GM23248 (cell line): ENCODE data around the gene ZNF548. TPM values are rescaled to one million over a fixed set of nuclear protein-coding genes. Genes with fewer than 3 reads are reported as not detected.
A peak's percentile ranks its signal among the peaks of the same experiment; 100 is the strongest.

Experiments used
- DNase-seq: peaks from one replicate; pipeline ENCODE4 v3.0.0-alpha.2; 2015
- H2AFZ ChIP-seq: fragments of 200-600 bp; sonication (generic); 2 replicates; pipeline ENCODE4 v1.6.1; 2016; ENCODE audit warnings: antibody characterized with exemption
- H3F3A ChIP-seq: fragments of 200-600 bp; sonication (generic); 2 replicates; pipeline ENCODE4 v1.6.1; 2016; ENCODE audit warnings: mild to moderate bottlenecking, antibody characterized with exemption, mixed run types; ENCODE audit not compliant: insufficient read depth
- H3K27ac ChIP-seq: fragments of 200-600 bp; sonication (generic); 2 replicates; pipeline ENCODE4 v1.5.1; 2016; ENCODE audit warnings: mild to moderate bottlenecking
- H3K27me3 ChIP-seq: fragments of 200-600 bp; sonication (generic); replicated peaks from 2 replicates; pipeline ENCODE4 v1.6.1; 2016; ENCODE audit warnings: mild to moderate bottlenecking; ENCODE audit not compliant: insufficient read depth
- H3K36me3 ChIP-seq: fragments of 200-600 bp; sonication (generic); 2 replicates; pipeline ENCODE4 v1.6.1; 2016; ENCODE audit warnings: low read depth, mild to moderate bottlenecking
- H3K4me1 ChIP-seq: fragments of 200-600 bp; sonication (generic); 2 replicates; pipeline ENCODE4 v1.6.1; 2016; ENCODE audit warnings: mild to moderate bottlenecking; ENCODE audit not compliant: insufficient read depth
- H3K4me2 ChIP-seq: fragments of 200-600 bp; sonication (generic); one replicate; pipeline ENCODE4 v1.6.1; 2016; ENCODE audit warnings: mild to moderate bottlenecking; ENCODE audit not compliant: unreplicated experiment
- H3K4me3 ChIP-seq: fragments of 200-600 bp; sonication (generic); 2 replicates; pipeline ENCODE4 v1.5.1; 2016; ENCODE audit warnings: mild to moderate bottlenecking
- H3K79me2 ChIP-seq: fragments of 200-600 bp; sonication (generic); 2 replicates; pipeline ENCODE4 v1.6.1; 2016; ENCODE audit warnings: mild to moderate bottlenecking; ENCODE audit not compliant: insufficient read depth
- H3K9ac ChIP-seq: fragments of 200-600 bp; sonication (generic); 2 replicates; pipeline ENCODE4 v1.6.1; 2016; ENCODE audit warnings: mild to moderate bottlenecking
- H3K9me2 ChIP-seq: fragments of 200-600 bp; sonication (generic); 2 replicates; pipeline ENCODE4 v1.6.1; 2016; ENCODE audit warnings: mixed run types, mild to moderate bottlenecking, moderate library complexity; ENCODE audit not compliant: insufficient read depth
- H3K9me3 ChIP-seq: fragments of 200-600 bp; sonication (generic); one replicate; pipeline ENCODE4 v1.6.1; 2017; ENCODE audit warnings: low read depth
- H4K20me1 ChIP-seq: fragments of 200-600 bp; sonication (generic); 2 replicates; pipeline ENCODE4 v1.6.0; 2016; ENCODE audit not compliant: insufficient read depth
- EZH2 ChIP-seq: fragments of 200-600 bp; sonication (generic); IDR thresholded peaks from 2 replicates; pipeline ENCODE4 v1.6.1; 2018; ENCODE audit warnings: antibody characterized with exemption, mild to moderate bottlenecking; ENCODE audit not compliant: insufficient read depth, poor library complexity, severe bottlenecking
- EZH2phosphoT487 ChIP-seq: fragments of 200-600 bp; sonication (generic); IDR thresholded peaks from 2 replicates; pipeline ENCODE4 v1.6.1; 2018; ENCODE audit warnings: antibody characterized with exemption, moderate library complexity, mild to moderate bottlenecking, low read depth; ENCODE audit not compliant: insufficient read depth
- WGBS, 2 experiments: methylation state at CpG; one replicate each; pipeline ENCODE4 v1.1.6; 2015 to 2017; ENCODE audit warnings: low lambda C conversion rate in 2 of 2, low coverage in 1 of 2; ENCODE audit errors: missing lambda C conversion rate in 2 of 2; 5-methylcytosine and 5-hydroxymethylcytosine counted together
- in situ Hi-C: fragments of 300-500 bp; cut with MboI; formaldehyde crosslinking; loops from 2 replicates; pipeline ENCODE4 v1.15.0; 2020
- polyA plus RNA-seq: library from polyadenylated mRNA; unstranded; fragments of >200 nt; fragmentation: Nextera tagmentation; extraction: Ambion mirVana; gene quantifications from 2 replicates; pipeline ENCODE4 v1.2.1, GENCODE V29; 2016
- total RNA-seq: library from RNA; depleted of rRNA; stranded (reverse); fragments of >200 nt; shearing (Covaris generic); gene quantifications from 2 replicates; pipeline ENCODE4 v1.2.3, GENCODE V29; 2014

Gene ZNF548
- total and polyA plus RNA-seq, 2 experiments from 2014 or later, result 6.9 to 20.3 TPM

DNA sequence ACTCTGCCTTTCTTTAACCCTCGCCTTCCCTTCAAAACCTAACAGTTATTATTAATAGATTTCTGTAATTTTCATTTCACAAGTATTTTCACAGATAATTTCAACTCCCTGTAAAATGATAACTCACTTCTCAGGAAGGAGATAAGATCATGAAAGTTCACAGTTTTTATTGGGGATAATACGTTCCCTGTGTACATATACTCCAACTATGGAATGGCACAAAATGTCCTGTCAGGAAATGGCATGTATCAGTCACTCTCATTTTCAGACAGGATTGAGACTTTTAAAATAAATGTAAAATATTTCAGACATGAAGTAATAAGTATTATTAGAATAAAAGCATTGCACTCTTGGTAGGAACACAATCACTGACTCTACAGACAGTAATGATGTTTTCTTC, 27.2 kb upstream of the ZNF548 start:
- Histone ChIP-seq H3K27me3 (no peaks in the 10 kb centered on the region), H3K4me1 (peaks cover 5% of the 10 kb centered on the region), H3F3A (0 out of 2 replicates have a peak, but pooled peaks cover 6% of the 10 kb centered on the region), H4K20me1 (no peaks in the 10 kb centered on the region), H3K9me2 (no peaks in the 10 kb centered on the region), H3K9me3 (no peaks in the 10 kb centered on the region), H3K4me2 (peak overlapping the region; percentile 89), H3K36me3 (0 out of 2 replicates have a peak, but pooled peaks cover 6% of the 10 kb centered on the region), H3K9ac (peak overlapping the region; percentile 81), H2AFZ (peak overlapping the region; percentile 94), H3K79me2 (peaks cover 66% of the 10 kb centered on the region), H3K4me3 (peak overlapping the region; percentile 76), H3K27ac (peak overlapping the region; percentile 77)
- in situ Hi-C loops, result no loop called here
- 71 to 81% methylated on average over 2 of the region's 2 CpGs for WGBS, 2 experiments
- no peak for DNase-seq
- no peak for TF ChIP-seq EZH2
- no peak for TF ChIP-seq EZH2phosphoT487

DNA sequence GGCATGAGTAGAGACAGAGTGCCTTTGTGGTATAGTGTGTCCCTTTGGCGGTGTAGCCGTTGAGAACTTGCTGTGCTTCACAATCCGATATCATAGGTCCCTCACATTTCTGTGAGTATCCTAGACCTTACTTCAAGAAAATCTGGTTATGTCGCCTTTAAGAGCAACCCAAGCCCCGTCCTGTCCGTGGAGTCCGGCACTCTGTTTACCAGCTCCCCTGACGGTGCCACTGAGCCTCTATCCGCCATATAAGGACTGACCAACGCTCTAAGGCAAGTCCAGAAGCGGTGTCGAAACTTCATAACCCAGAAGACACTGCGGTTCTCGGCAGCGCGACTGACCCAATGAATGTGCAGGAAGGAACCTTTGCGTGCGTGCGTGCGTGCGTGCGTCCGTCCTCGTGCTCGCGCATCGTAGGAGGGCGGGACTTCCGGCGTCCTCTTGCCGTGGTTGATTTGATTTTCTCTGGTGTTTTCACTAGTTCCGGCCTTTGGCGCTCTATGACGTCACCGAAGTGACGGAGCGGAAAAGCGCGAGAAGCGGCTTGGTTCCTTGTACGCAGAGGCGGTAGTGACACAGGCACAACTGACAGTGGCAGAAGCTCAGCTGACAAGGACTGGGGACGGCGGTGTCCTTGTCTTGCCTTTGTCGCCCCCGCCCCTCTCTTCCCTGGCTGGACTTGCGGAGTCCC, 26.5 kb upstream of the ZNF548 start, which contains the start of the genes TRAPPC2B and ZNF547:
TRAPPC2B (plus strand) TSS at position 555 of the 691 bp plus-strand sequence. CDS start 1,283 bp downstream, outside the sequence.
ZNF547 (plus strand) TSS at position 555 of the 691 bp plus-strand sequence. CDS start 5,005 bp downstream, outside the sequence.
- Histone ChIP-seq H3K4me2 (peak within 1 kb of the TSS; percentile 89), H3K27ac (peak within 1 kb of the TSS; percentile 78), H4K20me1 (no peaks in the 10 kb centered on the region), H2AFZ (peak within 1 kb of the TSS; percentile 94), H3F3A (0 out of 2 replicates have a peak, but pooled peaks cover 6% of the 10 kb centered on the region), H3K4me1 (peaks cover 5% of the 10 kb centered on the region), H3K9me3 (no peaks in the 10 kb centered on the region), H3K36me3 (0 out of 2 replicates have a peak, but pooled peaks cover 6% of the 10 kb centered on the region), H3K79me2 (peaks cover 65% of the 10 kb centered on the region), H3K9ac (peak within 1 kb of the TSS; percentile 88), H3K4me3 (peak within 1 kb of the TSS; percentile 76), H3K27me3 (no peaks in the 10 kb centered on the region), H3K9me2 (no peaks in the 10 kb centered on the region)
- in situ Hi-C loops, result no loop called here
- DNase-seq, result peak; percentile 100
- WGBS, 2 experiments, result 1% methylated on average over 44 to 47 of the region's 47 CpGs
- TF ChIP-seq EZH2phosphoT487 (no peak), EZH2 (no peak)

DNA sequence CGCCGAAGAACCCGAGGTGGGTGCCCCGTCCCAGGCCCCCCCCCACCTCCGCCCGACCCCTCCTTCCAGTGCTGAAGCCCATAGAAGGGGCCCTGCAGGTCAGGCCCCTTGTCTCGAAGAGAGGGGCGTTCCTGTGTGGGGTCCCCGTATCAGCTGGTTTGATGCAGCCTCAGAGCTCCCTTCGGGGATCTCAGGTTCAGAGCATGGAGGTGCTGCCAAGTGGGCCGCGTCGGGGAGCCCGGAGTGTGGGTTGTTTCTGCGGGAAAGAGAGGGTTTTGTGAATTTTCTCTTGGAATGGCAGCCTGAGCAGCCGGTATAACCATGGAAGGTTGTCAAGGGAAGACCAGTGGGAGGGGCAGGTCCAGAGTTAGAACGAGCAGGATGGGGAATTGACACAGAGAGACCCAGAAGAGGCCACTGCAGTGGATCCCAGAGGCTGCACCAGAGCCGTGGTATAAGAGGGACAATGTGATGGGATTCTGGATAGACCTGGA, 25.9 kb upstream of the ZNF548 start:
- Histone ChIP-seq H3K27me3 (no peaks in the 10 kb centered on the region), H3K4me2 (peak overlapping the region; percentile 89), H3K9me2 (no peaks in the 10 kb centered on the region), H3K79me2 (peaks cover 65% of the 10 kb centered on the region), H3K27ac (peak overlapping the region; percentile 78), H3F3A (0 out of 2 replicates have a peak, but pooled peaks cover 6% of the 10 kb centered on the region), H3K9me3 (no peaks in the 10 kb centered on the region), H3K4me3 (peak overlapping the region; percentile 76), H2AFZ (peak overlapping the region; percentile 66), H4K20me1 (no peaks in the 10 kb centered on the region), H3K36me3 (no peaks in the 10 kb centered on the region), H3K4me1 (peaks cover 5% of the 10 kb centered on the region), H3K9ac (peak overlapping the region; percentile 88)
- in situ Hi-C loops, result no loop called here
- peak; percentile 61 for DNase-seq
- TF ChIP-seq EZH2phosphoT487 (no peak), EZH2 (no peak)
- 1 to 2% methylated on average over 12 to 18 of the region's 18 CpGs for WGBS, 2 experiments

DNA sequence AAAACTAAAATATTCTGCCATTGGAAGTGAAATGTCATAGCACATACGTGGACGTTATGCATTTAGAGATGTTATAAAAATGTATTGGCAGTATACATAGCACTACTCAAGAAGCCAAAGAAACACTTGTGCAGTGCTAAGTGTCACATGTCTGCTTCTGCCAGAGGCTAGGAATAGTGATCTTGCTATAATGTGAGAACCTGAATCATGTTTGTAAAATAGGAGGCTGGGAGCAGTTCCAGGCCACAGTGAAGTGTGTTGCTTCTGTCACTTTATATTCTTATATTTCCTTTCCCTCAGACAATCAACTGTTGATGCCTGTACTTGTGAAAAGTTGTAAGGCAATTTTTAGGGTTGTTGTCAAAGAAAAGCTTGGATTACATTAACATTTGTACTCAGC, 22.9 kb upstream of the ZNF548 start:
- no peak overlapping the region for H3K4me2 ChIP-seq
- H3K4me3 ChIP-seq, result no peak overlapping the region
- no peak overlapping the region for H2AFZ ChIP-seq
- H3K36me3 ChIP-seq, result no peaks in the 10 kb centered on the region; the same call in 1 of the 2 replicates
- H3K79me2 ChIP-seq, result peaks cover 53% of the 10 kb centered on the region
- H3K4me1 ChIP-seq, result peaks cover 5% of the 10 kb centered on the region
- TF ChIP-seq EZH2, result no peak
- no peak for TF ChIP-seq EZH2phosphoT487
- no peaks in the 10 kb centered on the region for H3F3A ChIP-seq
- WGBS, 2 experiments, result 99 to 100% methylated on average over 2 of the region's 2 CpGs
- no peak overlapping the region for H3K9ac ChIP-seq
- in situ Hi-C loops, result no loop called here
- H4K20me1 ChIP-seq, result no peaks in the 10 kb centered on the region
- H3K9me3 ChIP-seq, result no peaks in the 10 kb centered on the region
- H3K27ac ChIP-seq, result no peak overlapping the region
- no peaks in the 10 kb centered on the region for H3K27me3 ChIP-seq
- DNase-seq, result no peak
- no peaks in the 10 kb centered on the region for H3K9me2 ChIP-seq
